Liver (tissue), 9 donors: ENCODE results near the gene FLAD1. TPM values are rescaled to one million over a fixed set of nuclear protein-coding genes. Genes with fewer than 3 reads are reported as not detected.
"Not testable (repeated sequence)": the region's sequence is repeated elsewhere in the genome, so short reads cannot be mapped to it uniquely, and the experiment has no call there.

Experiments used
- DNase-seq: peaks from one replicate; pipeline ENCODE4 v3.0.0-alpha.2; 2017; ENCODE audit warnings: low spot score
- H3K27ac ChIP-seq, 2 donors: one replicate each; pipeline ENCODE4 v1.7.0; 2013; ENCODE audit warnings: inconsistent platforms in 2 of 2, low read length in 2 of 2, control low read depth in 1 of 2, low read depth in 1 of 2, mild to moderate bottlenecking in 1 of 2
- H3K27me3 ChIP-seq, 4 donors: one replicate each; pipeline versions ENCODE4 v1.6.1 to v1.7.0; 2013; ENCODE audit warnings: low read length in 3 of 4, inconsistent platforms in 1 of 4, mild to moderate bottlenecking in 1 of 4, moderate library complexity in 1 of 4; ENCODE audit not compliant: control insufficient read depth in 4 of 4, insufficient read depth in 4 of 4
- H3K36me3 ChIP-seq, 4 donors: one replicate each; pipeline versions ENCODE4 v1.6.1 to v1.7.0; 2013; ENCODE audit warnings: low read length in 3 of 4, mild to moderate bottlenecking in 3 of 4, low read depth in 1 of 4, moderate library complexity in 1 of 4; ENCODE audit not compliant: control insufficient read depth in 4 of 4, insufficient read depth in 3 of 4
- H3K4me1 ChIP-seq, 4 donors: one replicate each; pipeline versions ENCODE4 v1.6.1 to v1.7.0; 2013; ENCODE audit warnings: low read length in 3 of 4, mild to moderate bottlenecking in 3 of 4, moderate library complexity in 1 of 4; ENCODE audit not compliant: control insufficient read depth in 4 of 4, insufficient read depth in 4 of 4
- H3K4me3 ChIP-seq, 3 donors: one replicate each; pipeline versions ENCODE4 v1.6.1 to v1.7.0; 2013; ENCODE audit warnings: low read length in 3 of 3, control low read depth in 1 of 3, low read depth in 1 of 3, mild to moderate bottlenecking in 1 of 3
- H3K9ac ChIP-seq, 2 donors: one replicate each; pipeline ENCODE4 v1.7.0; 2013; ENCODE audit warnings: low read length in 2 of 2, mild to moderate bottlenecking in 2 of 2, moderate library complexity in 2 of 2, control low read depth in 1 of 2, low read depth in 1 of 2
- H3K9me3 ChIP-seq, 4 donors: one replicate each; pipeline versions ENCODE4 v1.6.1 to v1.7.0; 2013; ENCODE audit warnings: low read length in 3 of 4; ENCODE audit not compliant: control insufficient read depth in 4 of 4
- RAD21 ChIP-seq, 2 donors: IDR thresholded peaks; 2 replicates each; pipeline ENCODE4 v1.6.1; 2016; ENCODE audit warnings: antibody characterized with exemption in 2 of 2, mild to moderate bottlenecking in 2 of 2
- SP1 ChIP-seq: IDR thresholded peaks from 2 replicates; pipeline ENCODE4 v1.6.1; 2018; ENCODE audit warnings: antibody characterized with exemption, mild to moderate bottlenecking
- TAF1 ChIP-seq: conservative IDR thresholded peaks from 2 replicates; pipeline ENCODE4 v1.6.1; 2016; ENCODE audit warnings: antibody characterized with exemption, mild to moderate bottlenecking
- YY1 ChIP-seq: IDR thresholded peaks from 2 replicates; pipeline ENCODE4 v1.6.1; 2016; ENCODE audit warnings: antibody characterized with exemption, mild to moderate bottlenecking
- WGBS: extraction: QIAGEN DNeasy Blood & Tissue Kit; methylation state at CpG from one replicate; pipeline ENCODE4 v1.1.7; 2013; 5-methylcytosine and 5-hydroxymethylcytosine counted together
- polyA plus RNA-seq, 2 donors: library from polyadenylated mRNA; stranded (reverse) in 1 of 2; unstranded in 1 of 2; fragments of 200-250 nt in 1 of 2; fragments of >200 nt in 1 of 2; fragmentation: Nextera tagmentation in 1 of 2; extraction: Ambion mirVana in 1 of 2; gene quantifications; one replicate each; pipeline versions ENCODE4 v1.2.1 to v1.2.3, GENCODE V29; 2013 to 2015
- total RNA-seq, 2 donors: library from RNA; depleted of rRNA; stranded (reverse); fragments of >200 nt; gene quantifications; one replicate each; pipeline ENCODE4 v1.2.3, GENCODE V29; 2014
- TF ChIP-seq, protein P1 (sequence below): fragments of 150-350 bp; IDR thresholded peaks from 2 replicates; pipeline ENCODE4 v1.5.1; 2017; ENCODE audit warnings: improper control_type of control experiment, low read depth, low read length; ENCODE audit not compliant: missing input control
- TF ChIP-seq, protein P2 (sequence below): IDR thresholded peaks from 2 replicates; pipeline ENCODE4 v1.6.1; 2016; ENCODE audit warnings: antibody characterized with exemption
- TF ChIP-seq, protein P3 (sequence below): IDR thresholded peaks from 2 replicates; pipeline ENCODE4 v1.6.1; 2016; ENCODE audit warnings: antibody characterized with exemption
- donor health status: healthy.
- donor health status: healthy.
- donor health status: healthy.
- donor health status: healthy.
- donor health status: healthy.

FLAD1 gene
- total and polyA plus RNA-seq, 4 donors, result 10.4 to 31.6 (median 22.5) TPM

DNA sequence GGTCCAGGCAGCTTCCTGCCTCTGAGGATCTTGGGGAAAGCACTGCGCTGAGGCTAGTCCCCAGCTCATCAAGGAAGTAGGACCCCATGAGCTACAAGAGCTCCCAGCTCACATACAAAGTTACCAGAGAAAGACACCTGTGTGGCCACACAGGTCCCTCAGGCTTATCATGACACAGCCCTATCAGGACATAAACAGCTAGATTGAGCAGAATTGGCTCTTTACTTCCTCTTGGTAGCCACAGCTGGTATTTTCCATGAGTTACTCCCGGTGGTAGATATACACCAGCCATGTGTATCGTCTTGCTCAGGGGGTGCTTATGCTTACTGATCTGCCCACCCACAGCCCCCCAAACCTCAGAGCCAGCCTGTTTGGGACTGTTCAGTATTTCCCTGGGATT, 11.4 kb downstream of the FLAD1 start:
- no peak overlapping the region for H3K9ac ChIP-seq
- no peaks in the 10 kb centered on the region for H3K27me3 ChIP-seq
- TF ChIP-seq, protein P1, sequence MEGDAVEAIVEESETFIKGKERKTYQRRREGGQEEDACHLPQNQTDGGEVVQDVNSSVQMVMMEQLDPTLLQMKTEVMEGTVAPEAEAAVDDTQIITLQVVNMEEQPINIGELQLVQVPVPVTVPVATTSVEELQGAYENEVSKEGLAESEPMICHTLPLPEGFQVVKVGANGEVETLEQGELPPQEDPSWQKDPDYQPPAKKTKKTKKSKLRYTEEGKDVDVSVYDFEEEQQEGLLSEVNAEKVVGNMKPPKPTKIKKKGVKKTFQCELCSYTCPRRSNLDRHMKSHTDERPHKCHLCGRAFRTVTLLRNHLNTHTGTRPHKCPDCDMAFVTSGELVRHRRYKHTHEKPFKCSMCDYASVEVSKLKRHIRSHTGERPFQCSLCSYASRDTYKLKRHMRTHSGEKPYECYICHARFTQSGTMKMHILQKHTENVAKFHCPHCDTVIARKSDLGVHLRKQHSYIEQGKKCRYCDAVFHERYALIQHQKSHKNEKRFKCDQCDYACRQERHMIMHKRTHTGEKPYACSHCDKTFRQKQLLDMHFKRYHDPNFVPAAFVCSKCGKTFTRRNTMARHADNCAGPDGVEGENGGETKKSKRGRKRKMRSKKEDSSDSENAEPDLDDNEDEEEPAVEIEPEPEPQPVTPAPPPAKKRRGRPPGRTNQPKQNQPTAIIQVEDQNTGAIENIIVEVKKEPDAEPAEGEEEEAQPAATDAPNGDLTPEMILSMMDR, result no peak
- H3K27ac ChIP-seq, result no peak overlapping the region
- DNase-seq, result no peak
- 77% methylated on average over 3 of the region's 3 CpGs for WGBS
- H3K36me3 ChIP-seq, result peaks cover 0 to 4% (median 1%) of the 10 kb centered on the region in 4 donors
- H3K4me1 ChIP-seq, result peaks cover 0 to 15% (median 9%) of the 10 kb centered on the region in 4 donors
- H3K9me3 ChIP-seq, result no peaks in the 10 kb centered on the region
- no peak overlapping the region for H3K4me3 ChIP-seq

- peaks cover 4 to 23% (median 17%) of the 10 kb centered on the region in 4 donors for H3K4me1 ChIP-seq
- H3K27ac ChIP-seq, H3K9ac ChIP-seq, H3K36me3 ChIP-seq, H3K9me3 ChIP-seq, H3K27me3 ChIP-seq, H3K4me3 ChIP-seq: not testable (repeated sequence)
- TF ChIP-seq YY1, result peak; percentile 24
- TF ChIP-seq, protein P1, result peak; percentile 14
- TF ChIP-seq RAD21 (IDR thresholded peaks at IDR 0.05), result peak; percentile 30 to 50
- WGBS, result 62% methylated on average over 13 of the region's 13 CpGs
- peak; percentile 59 for DNase-seq
These were observed 12.3 kb downstream of the FLAD1 start for GRCh38 chr1:154995301-154995983.

GRCh38 chr1:154996966-154997701, 14.0 kb downstream of the FLAD1 start:
- no peak for DNase-seq
- Histone ChIP-seq H3K36me3 (no peaks in the 10 kb centered on the region), H3K27me3 (no peaks in the 10 kb centered on the region), H3K4me3 (no peak overlapping the region), H3K4me1 (peaks cover 4 to 28% (median 21%) of the 10 kb centered on the region in 4 donors), H3K9ac (no peak overlapping the region), H3K27ac (no peak overlapping the region), H3K9me3 (no peaks in the 10 kb centered on the region)
- TF ChIP-seq, protein P2, sequence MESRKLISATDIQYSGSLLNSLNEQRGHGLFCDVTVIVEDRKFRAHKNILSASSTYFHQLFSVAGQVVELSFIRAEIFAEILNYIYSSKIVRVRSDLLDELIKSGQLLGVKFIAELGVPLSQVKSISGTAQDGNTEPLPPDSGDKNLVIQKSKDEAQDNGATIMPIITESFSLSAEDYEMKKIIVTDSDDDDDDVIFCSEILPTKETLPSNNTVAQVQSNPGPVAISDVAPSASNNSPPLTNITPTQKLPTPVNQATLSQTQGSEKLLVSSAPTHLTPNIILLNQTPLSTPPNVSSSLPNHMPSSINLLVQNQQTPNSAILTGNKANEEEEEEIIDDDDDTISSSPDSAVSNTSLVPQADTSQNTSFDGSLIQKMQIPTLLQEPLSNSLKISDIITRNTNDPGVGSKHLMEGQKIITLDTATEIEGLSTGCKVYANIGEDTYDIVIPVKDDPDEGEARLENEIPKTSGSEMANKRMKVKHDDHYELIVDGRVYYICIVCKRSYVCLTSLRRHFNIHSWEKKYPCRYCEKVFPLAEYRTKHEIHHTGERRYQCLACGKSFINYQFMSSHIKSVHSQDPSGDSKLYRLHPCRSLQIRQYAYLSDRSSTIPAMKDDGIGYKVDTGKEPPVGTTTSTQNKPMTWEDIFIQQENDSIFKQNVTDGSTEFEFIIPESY, result no peak
- TF ChIP-seq, protein P3, sequence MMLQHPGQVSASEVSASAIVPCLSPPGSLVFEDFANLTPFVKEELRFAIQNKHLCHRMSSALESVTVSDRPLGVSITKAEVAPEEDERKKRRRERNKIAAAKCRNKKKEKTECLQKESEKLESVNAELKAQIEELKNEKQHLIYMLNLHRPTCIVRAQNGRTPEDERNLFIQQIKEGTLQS, result no peak
- TF ChIP-seq TAF1 (no peak), SP1 (no peak)
- 86% methylated on average over 15 of the region's 15 CpGs for WGBS
